Esophagus squamous epithelium (tissue), 4 donors: ENCODE measurements around the gene TBX3.

Source experiments
- POLR2A ChIP-seq, 4 donors: fragments of 450-650 bp; IDR thresholded peaks; one replicate each; pipeline ENCODE4 v1.6.1; 2017; ENCODE audit warnings: antibody characterized with exemption in 4 of 4, mild to moderate bottlenecking in 4 of 4, moderate library complexity in 3 of 4
- TF ChIP-seq, protein P1 (sequence below), 6 experiments: fragments of 450-650 bp in 4 of 6; fragments of 200-600 bp in 2 of 6; sonication (generic) in 2 of 6; IDR thresholded peaks; one replicate each; pipeline ENCODE4 v1.5.1; 2016 to 2019; ENCODE audit warnings: antibody characterized with exemption in 6 of 6, mild to moderate bottlenecking in 4 of 6, moderate library complexity in 4 of 6

DNA sequence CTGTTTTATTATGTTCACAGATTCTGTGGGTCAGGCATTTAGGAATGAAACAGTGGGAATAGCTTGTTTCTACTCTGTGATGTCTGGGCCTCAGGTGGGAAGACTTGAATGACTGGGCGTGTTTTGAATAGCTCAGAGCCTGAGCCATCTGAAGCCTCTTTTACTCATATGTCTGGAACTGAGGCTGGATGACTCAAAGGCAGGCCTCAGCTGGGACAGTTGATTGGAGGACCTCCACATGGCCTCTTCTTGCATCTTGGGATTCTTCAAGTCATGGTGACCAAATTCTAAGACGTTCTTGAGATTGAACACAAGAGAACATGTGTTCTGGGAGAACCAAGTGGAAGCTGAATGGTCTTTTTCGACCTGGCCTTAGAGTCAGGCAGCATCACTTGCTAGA, 45.8 kb upstream of the TBX3 start:
- TF ChIP-seq, protein P1, sequence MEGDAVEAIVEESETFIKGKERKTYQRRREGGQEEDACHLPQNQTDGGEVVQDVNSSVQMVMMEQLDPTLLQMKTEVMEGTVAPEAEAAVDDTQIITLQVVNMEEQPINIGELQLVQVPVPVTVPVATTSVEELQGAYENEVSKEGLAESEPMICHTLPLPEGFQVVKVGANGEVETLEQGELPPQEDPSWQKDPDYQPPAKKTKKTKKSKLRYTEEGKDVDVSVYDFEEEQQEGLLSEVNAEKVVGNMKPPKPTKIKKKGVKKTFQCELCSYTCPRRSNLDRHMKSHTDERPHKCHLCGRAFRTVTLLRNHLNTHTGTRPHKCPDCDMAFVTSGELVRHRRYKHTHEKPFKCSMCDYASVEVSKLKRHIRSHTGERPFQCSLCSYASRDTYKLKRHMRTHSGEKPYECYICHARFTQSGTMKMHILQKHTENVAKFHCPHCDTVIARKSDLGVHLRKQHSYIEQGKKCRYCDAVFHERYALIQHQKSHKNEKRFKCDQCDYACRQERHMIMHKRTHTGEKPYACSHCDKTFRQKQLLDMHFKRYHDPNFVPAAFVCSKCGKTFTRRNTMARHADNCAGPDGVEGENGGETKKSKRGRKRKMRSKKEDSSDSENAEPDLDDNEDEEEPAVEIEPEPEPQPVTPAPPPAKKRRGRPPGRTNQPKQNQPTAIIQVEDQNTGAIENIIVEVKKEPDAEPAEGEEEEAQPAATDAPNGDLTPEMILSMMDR (IDR thresholded peaks at IDR 0.05), result no peak
- TF ChIP-seq POLR2A (IDR thresholded peaks at IDR 0.05), result no peak
